Measurements from ENCODE around the gene CYTH4. TPM values are rescaled to one million over a fixed set of nuclear protein-coding genes. Genes with fewer than 3 reads are reported as not detected.

Gene CYTH4
- total and polyA plus RNA-seq, 2 donors (not counting 3 experiments of a cell fraction or from before 2014, with no cell fraction given) = 0.06 TPM; not detected in 1

DNA sequence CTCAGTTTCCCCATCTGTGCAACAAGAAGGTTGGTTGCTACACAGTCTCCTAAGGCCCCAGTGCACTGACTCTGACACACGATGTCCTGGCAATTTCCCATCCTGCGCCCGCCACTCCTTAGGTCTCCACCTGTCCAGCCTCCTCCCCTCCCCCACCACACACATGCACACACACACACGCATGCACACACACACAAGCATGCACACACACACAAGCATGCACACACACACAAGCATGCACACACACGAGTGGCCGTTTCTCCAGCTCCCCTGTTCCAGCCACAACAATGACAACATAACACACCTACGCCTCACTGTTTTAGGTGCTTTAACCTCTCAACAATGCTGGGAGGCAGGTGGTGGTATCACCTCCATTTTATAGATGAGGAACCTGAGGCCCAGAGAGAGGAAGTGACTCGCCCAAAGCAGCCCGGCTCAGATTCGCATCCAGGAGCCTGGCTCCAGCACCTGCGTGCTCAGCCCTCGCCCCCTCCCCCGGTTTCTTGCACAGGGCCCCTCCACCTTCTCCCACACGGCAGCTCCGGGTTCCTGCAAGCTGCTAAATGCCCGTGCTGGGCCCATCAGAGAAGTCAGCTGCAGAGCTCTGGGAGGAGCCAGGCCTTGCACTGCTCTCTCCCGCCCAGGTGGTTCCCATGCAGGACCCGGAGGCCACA lies 13.0 kb downstream of the CYTH4 start:
- no peaks in the 10 kb centered on the region for H3K36me3 ChIP-seq (ENCODE audit: control insufficient read depth in 2 of 2, extremely low read depth in 1 of 2, insufficient read depth in 2 of 2, low read length in 2 of 2)
- no peaks in the 10 kb centered on the region for H4K20me1 ChIP-seq (replicated peaks; ENCODE audit: control insufficient read depth, extremely low read depth, insufficient read depth, low read length)
- POLR2A ChIA-PET = no interaction called here
- H3K9me1 ChIP-seq (replicated peaks; ENCODE audit: control insufficient read depth, extremely low read depth, insufficient read depth, low read length) = no peaks in the 10 kb centered on the region
- H3K9me3 ChIP-seq (replicated peaks; ENCODE audit: control insufficient read depth, insufficient read depth, low read length) = no peaks in the 10 kb centered on the region
- H3K4me3 ChIP-seq (replicated peaks in 1 of 3; ENCODE audit: insufficient read depth in 1 of 3, low read depth in 1 of 3, low read length in 3 of 3) = no peak overlapping the region
- CTCF ChIA-PET = interaction anchor here (0.8 to 2.2 kb wide), 2 partner anchors 22 to 36 kb away, joined by 4 to 12 read pairs; no protein-coding TSS in a partner anchor
- H3K79me2 ChIP-seq (ENCODE audit: control insufficient read depth, insufficient read depth, low read length) = no peaks in the 10 kb centered on the region
- H3K4me2 ChIP-seq (ENCODE audit: insufficient read depth, low read length) = no peak overlapping the region
- DNase-seq (ENCODE audit: low read depth, low spot score) = no peak
- no peak overlapping the region for H3K27ac ChIP-seq (ENCODE audit: insufficient read depth, low read depth, low read length)
- intact Hi-C loops (cut with micrococcal nuclease) (no loop called here), dilution Hi-C loops (cut with MboI; ENCODE audit: extremely low pct_ligation_motif_present, low sequenced_read_pairs) (no loop called here)
- no peak overlapping the region for H3K9ac ChIP-seq (replicated peaks; ENCODE audit: extremely low read depth, insufficient read depth, low read length)
- no peak for TF ChIP-seq GATA2 (IDR thresholded peaks at IDR 0.05; ENCODE audit: insufficient read depth, insufficient read length, low read depth, low read length)
- no peak for TF ChIP-seq JUN (IDR thresholded peaks at IDR 0.05; ENCODE audit: borderline replicate concordance, insufficient read depth, insufficient read length, low read depth)
- TF ChIP-seq, protein P1, sequence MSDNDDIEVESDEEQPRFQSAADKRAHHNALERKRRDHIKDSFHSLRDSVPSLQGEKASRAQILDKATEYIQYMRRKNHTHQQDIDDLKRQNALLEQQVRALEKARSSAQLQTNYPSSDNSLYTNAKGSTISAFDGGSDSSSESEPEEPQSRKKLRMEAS (IDR thresholded peaks at IDR 0.05; ENCODE audit: insufficient read depth, insufficient read length) = no peak
- TF ChIP-seq FOS (IDR thresholded peaks at IDR 0.05; ENCODE audit: borderline replicate concordance, insufficient read depth, low read length) = no peak
- TF ChIP-seq, protein P2, sequence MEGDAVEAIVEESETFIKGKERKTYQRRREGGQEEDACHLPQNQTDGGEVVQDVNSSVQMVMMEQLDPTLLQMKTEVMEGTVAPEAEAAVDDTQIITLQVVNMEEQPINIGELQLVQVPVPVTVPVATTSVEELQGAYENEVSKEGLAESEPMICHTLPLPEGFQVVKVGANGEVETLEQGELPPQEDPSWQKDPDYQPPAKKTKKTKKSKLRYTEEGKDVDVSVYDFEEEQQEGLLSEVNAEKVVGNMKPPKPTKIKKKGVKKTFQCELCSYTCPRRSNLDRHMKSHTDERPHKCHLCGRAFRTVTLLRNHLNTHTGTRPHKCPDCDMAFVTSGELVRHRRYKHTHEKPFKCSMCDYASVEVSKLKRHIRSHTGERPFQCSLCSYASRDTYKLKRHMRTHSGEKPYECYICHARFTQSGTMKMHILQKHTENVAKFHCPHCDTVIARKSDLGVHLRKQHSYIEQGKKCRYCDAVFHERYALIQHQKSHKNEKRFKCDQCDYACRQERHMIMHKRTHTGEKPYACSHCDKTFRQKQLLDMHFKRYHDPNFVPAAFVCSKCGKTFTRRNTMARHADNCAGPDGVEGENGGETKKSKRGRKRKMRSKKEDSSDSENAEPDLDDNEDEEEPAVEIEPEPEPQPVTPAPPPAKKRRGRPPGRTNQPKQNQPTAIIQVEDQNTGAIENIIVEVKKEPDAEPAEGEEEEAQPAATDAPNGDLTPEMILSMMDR (IDR thresholded peaks at IDR 0.05; ENCODE audit: extremely low read depth in 1 of 2, insufficient read depth in 1 of 2, low read depth in 1 of 2, low read length in 2 of 2) = no peak
- no peak for TF ChIP-seq EZH2 (IDR thresholded peaks at IDR 0.05; ENCODE audit: borderline replicate concordance, low read depth, low read length, severe bottlenecking)
- TF ChIP-seq POLR2A (IDR thresholded peaks at IDR 0.05; ENCODE audit: low read depth, low read length) = no peak
- H2AFZ ChIP-seq (ENCODE audit: low read depth, low read length) = no peak overlapping the region
- H3K27me3 ChIP-seq (ENCODE audit: control insufficient read depth in 2 of 2, insufficient read depth in 2 of 2, low read length in 2 of 2) = no peaks in the 10 kb centered on the region
- BruUV-seq (replicated peaks) = no TSS peak
- FAIRE-seq = no peak
- no peaks in the 10 kb centered on the region for H3K4me1 ChIP-seq (ENCODE audit: control insufficient read depth, extremely low read depth, insufficient read depth, low read length)

Measured in endothelial cell of umbilical vein (primary cell).